Activated gamma-delta T cell (primary cell): ENCODE data around the gene DXO.

Source experiments
- DNase-seq: peaks from one replicate; lab custom pipeline; 2025; lab: John Stamatoyannopoulos, UW

Gene DXO

GRCh38 chr6:31930962-31931361, 41.0 kb downstream of the DXO start:
- DNase-seq, result no peak

- no peak for DNase-seq
These were observed 43.3 kb downstream of the DXO start for GRCh38 chr6:31928672-31928939.

GRCh38 chr6:31927863-31928671, 43.9 kb downstream of the DXO start:
- no peak for DNase-seq

GRCh38 chr6:31927242-31927862, 44.6 kb downstream of the DXO start, which contains the start of gene C2:
C2 (plus strand) TSS chr6:31927717; CDS start chr6:31927753, 36 bp downstream.
- DNase-seq, result no peak

- no peak for DNase-seq
These were observed 49.0 kb downstream of the DXO start for GRCh38 chr6:31922942-31923341.

GRCh38 chr6:31920811-31921210, 51.1 kb downstream of the DXO start:
- DNase-seq, result no peak
